Activated naive CD4-positive, alpha-beta T cell treated with anti-CD3 and anti-CD28 coated beads for 36 hours (primary cell): ENCODE results near the gene MPC1. TPM values are rescaled to one million over a fixed set of nuclear protein-coding genes. Genes with fewer than 3 reads are reported as not detected.
"Not testable (repeated sequence)": the region's sequence is repeated elsewhere in the genome, so short reads cannot be mapped to it uniquely, and the experiment has no call there.

Experiments used
- CTCF ChIA-PET: fragments of 350-600 bp; sonication (Branson Sonifier 250); formaldehyde crosslinking; loops from one replicate; lab custom pipeline; 2021; ENCODE audit warnings: antibody characterized with exemption; lab: Charles Lee
- DNase-seq: peaks from one replicate; pipeline ENCODE4 v3.0.0-alpha.2; 2020
- H3K27ac Mint-ChIP-seq: one replicate; pipeline ENCODE4 v1.8.0; 2021; ENCODE audit warnings: mild to moderate bottlenecking, mixed read lengths
- H3K27me3 Mint-ChIP-seq: one replicate; pipeline ENCODE4 v1.8.0; 2021; ENCODE audit warnings: low read depth, mixed read lengths
- H3K36me3 Mint-ChIP-seq: one replicate; pipeline ENCODE4 v1.8.0; 2021; ENCODE audit warnings: low read depth, mixed read lengths
- H3K4me1 Mint-ChIP-seq: one replicate; pipeline ENCODE4 v1.8.0; 2021; ENCODE audit warnings: low read depth, mixed read lengths
- H3K4me3 Mint-ChIP-seq: one replicate; pipeline ENCODE4 v1.8.0; 2021; ENCODE audit warnings: mild to moderate bottlenecking, moderate library complexity, mixed read lengths
- H3K9me3 Mint-ChIP-seq: one replicate; pipeline ENCODE4 v1.8.0; 2021; ENCODE audit warnings: mixed read lengths
- intact Hi-C: fragments of 100-400 bp; cut with micrococcal nuclease; formaldehyde crosslinking; loops from one replicate; pipeline ENCODE4 v1.15.1; 2023
- total RNA-seq, 2 experiments: library from RNA; stranded (reverse); gene quantifications; one replicate each; pipeline ENCODE4 v1.2.3, GENCODE V29; 2021

Gene MPC1
- total RNA-seq, 2 experiments from 2014 or later = 16.6 to 18.7 TPM

DNA sequence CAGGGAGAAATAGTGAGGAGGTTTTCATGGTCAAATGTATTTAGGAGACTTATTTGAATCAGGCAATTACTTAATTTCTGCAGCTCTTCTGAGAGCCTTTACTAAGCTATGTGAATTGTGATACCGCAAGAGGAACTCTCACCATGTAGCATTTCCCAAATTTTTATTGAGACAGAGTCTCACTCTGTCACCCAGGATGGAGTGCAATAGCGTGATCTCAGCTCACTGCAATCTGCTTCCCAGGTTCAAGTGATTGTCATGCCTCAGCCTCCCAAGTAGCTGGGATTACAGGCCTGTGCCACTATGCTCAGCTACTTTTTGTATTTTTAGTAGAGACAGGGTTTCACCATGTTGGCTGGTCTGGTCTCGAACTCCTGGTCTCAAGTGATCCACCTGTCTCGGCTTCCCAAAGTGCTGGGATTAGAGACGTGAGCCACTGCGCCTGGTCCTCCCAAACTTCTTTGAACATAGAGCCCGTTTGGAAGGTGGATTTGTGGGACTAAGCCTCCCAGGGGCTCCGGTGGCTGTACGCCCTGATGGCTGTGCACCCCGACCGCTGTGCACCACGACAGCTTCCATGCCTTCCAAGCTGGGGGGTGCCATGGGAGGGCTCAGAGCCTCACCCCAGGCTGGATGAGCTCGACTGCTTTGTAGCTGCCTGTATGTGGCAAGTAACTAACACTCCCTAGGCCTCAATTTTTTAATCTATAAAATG is 5.7 kb upstream of the MPC1 start:
- CTCF ChIA-PET = interaction anchor here (1.0 to 1.4 kb wide), 3 partner anchors 12 to 75 kb away, joined by 3 to 7 read pairs (median 3); no protein-coding TSS in a partner anchor
- Mint-ChIP-seq H3K27me3 (no peaks in the 10 kb centered on the region), H3K4me1 (peaks cover 2% of the 10 kb centered on the region), H3K36me3 (no peaks in the 10 kb centered on the region), H3K27ac (no peak overlapping the region), H3K4me3 (no peak overlapping the region), H3K9me3 (no peaks in the 10 kb centered on the region)
- intact Hi-C loops = loop anchor here (10.0 kb wide), 1 partner anchor 224 kb away; the partner anchor contains the start of gene TBXT
- no peak for DNase-seq

DNA sequence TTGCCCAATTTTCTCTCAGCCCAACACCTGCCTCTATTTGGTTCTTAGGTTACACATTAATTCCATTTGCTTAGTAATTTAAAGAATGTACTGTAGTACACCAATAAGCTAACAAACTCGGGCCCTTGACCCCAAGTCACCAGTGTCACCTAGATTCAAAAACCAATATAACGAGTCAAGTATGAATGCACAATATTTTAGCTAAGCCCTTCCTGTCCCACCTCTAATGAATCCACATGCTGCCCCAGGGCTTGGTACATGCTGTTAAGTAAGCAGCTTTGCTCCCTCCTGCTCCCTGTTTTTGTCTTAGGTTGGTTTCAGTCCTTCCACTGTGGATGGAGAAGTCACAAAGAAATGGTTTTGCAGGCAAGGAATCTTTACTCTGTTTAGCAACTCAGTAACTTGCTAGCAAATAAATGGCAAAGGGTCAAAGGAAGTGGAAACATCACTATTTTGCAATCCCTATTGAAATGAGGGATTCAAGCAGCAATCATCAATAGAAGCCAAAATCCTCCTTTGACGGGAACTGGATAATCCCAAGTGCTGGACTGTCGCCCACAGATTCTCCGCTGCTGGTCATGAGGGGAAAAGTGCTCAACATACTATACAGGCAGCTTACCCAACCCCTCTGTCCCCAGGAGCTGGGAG is 5.0 kb upstream of the MPC1 start:
- H3K9me3 Mint-ChIP-seq = no peaks in the 10 kb centered on the region
- intact Hi-C loops = loop anchor here (10.0 kb wide), 1 partner anchor 223 kb away; the partner anchor contains the start of gene TBXT

DNA sequence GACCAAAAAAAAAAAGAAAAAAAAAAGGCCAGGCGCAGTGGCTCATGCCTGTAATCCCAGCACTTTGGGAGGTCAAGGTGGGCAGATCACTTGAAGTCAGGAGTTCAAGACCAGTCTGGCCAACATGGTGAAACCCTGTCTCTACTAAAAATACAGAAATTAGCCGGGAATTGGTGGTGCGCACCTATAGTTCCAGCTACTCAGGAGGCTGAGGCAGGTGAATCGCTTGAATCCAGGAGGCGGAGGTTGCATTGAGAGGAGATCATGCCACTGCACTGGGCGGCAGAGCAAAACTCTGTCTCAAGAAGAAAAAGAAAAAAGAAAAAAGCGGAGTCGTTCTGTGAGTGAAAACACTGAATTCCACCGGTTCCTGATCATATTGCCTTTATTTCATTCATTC is 4.4 kb upstream of the MPC1 start:
- intact Hi-C loops = loop anchor here (10.0 kb wide), 1 partner anchor 222 kb away; the partner anchor contains the start of gene TBXT
- H3K27ac Mint-ChIP-seq, H3K9me3 Mint-ChIP-seq, H3K27me3 Mint-ChIP-seq, H3K4me1 Mint-ChIP-seq, H3K36me3 Mint-ChIP-seq, DNase-seq, H3K4me3 Mint-ChIP-seq: not testable (repeated sequence)
- CTCF ChIA-PET = interaction anchor here (1.4 to 2.7 kb wide), 2 partner anchors 14 to 74 kb away, joined by 7 to 9 read pairs; no protein-coding TSS in a partner anchor

More for the DNA sequence above, 5.0 kb upstream of the MPC1 start:
- Mint-ChIP-seq H3K4me3 (no peak overlapping the region), H3K27me3 (no peaks in the 10 kb centered on the region), H3K27ac (no peak overlapping the region), H3K36me3 (no peaks in the 10 kb centered on the region), H3K4me1 (peaks cover 2% of the 10 kb centered on the region)
- DNase-seq = no peak
- CTCF ChIA-PET = interaction anchor here (1.4 to 2.7 kb wide), 2 partner anchors 13 to 75 kb away, joined by 7 to 9 read pairs; no protein-coding TSS in a partner anchor

DNA sequence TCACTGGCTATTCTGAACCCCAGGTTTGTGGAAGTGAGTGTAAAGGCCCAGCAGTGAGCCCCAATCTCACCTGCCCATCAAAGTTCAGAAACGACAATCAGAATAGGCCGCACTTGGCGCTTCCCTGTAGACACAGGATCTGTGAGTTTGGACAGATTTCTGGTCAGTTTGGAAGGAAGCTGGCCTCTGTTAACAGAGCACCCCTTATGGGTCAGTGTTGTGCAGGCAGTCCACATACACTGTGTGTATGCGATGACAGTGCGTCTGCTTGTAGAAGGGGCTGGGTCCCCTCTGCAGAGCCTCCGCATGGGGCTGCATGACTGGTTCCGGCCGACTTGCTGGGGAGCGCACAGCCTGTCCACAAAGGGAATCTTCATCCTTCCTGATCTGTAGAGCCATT is 3.4 kb upstream of the MPC1 start:
- DNase-seq = no peak
- intact Hi-C loops = loop anchor here (10.0 kb wide), 1 partner anchor 221 kb away; the partner anchor contains the start of gene TBXT
- H3K36me3 Mint-ChIP-seq = no peaks in the 10 kb centered on the region
- peaks cover 5% of the 10 kb centered on the region for H3K4me1 Mint-ChIP-seq
- CTCF ChIA-PET = interaction anchor here (1.5 to 2.7 kb wide), 2 partner anchors 15 to 73 kb away, joined by 7 to 9 read pairs; no protein-coding TSS in a partner anchor
- no peaks in the 10 kb centered on the region for H3K27me3 Mint-ChIP-seq
- no peak overlapping the region for H3K27ac Mint-ChIP-seq
- H3K9me3 Mint-ChIP-seq = no peaks in the 10 kb centered on the region
- H3K4me3 Mint-ChIP-seq = no peak overlapping the region

DNA sequence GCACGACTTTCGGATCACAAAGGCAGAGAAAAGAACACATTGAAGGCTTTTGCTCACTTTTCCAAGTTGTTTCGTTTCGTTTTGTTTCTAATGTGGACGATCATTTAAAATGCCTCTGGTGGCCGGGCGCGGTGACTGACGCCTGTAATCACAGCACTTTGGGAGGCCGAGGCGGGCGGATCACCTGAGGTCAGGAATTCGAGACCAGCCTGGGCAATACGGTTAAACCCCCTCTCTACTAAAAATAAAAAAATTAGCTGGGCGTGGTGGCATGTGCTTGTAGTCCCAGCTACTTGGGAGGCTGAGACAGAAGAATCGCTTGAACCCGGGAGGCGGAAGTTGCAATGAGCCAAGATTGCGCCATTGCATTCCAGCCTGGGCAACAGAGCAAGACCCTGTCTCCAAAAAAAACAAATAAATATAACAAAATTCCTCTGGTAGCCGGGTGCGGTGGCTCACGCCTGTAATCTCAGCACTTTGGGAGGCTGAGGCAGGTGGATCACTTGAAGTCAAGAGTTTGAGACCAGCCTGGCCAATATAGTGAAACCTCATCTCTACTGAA is 1.1 kb upstream of the MPC1 start:
- CTCF ChIA-PET = not testable (repeated sequence)
- H3K27ac Mint-ChIP-seq = peak overlapping the region; percentile 28

DNA sequence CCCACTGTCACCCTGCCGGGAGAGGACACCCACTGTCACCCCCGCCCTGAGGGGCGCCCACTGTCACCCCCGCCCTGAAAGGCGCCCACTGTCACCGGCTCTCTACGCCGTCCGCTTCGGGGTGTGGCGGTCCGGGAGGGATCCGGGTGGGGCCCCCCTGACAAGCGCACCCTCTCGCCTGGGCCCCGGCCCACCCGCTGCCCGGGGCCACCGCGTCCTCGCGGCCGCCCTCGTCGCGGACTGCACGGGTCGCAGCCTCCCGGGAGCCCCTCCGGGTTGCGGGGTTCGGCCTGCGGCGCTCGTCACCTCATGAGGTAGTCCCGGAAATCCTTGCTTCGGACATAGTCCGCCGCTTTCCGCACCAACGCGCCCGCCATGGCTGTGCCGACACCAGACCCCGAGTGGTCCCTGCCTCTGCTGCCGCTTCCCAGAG is 224 bp downstream of the MPC1 start:
- peak overlapping the region; percentile 85 for H3K4me3 Mint-ChIP-seq
- no peaks in the 10 kb centered on the region for H3K36me3 Mint-ChIP-seq
- H3K4me1 Mint-ChIP-seq = peaks cover 5% of the 10 kb centered on the region
- H3K27ac Mint-ChIP-seq = peak overlapping the region; percentile 30
- CTCF ChIA-PET = no interaction called here
- H3K9me3 Mint-ChIP-seq = no peaks in the 10 kb centered on the region
- no peaks in the 10 kb centered on the region for H3K27me3 Mint-ChIP-seq
- intact Hi-C loops = loop anchor here (2.0 to 10.0 kb wide), 3 partner anchors 218 to 616 kb away; partner anchors contain the start of genes CEP43, RNASET2 and TBXT
- no peak for DNase-seq

More for the DNA sequence above, 1.1 kb upstream of the MPC1 start:
- intact Hi-C loops = loop anchor here (1.0 to 10.0 kb wide), 8 partner anchors 31 to 615 kb away; partner anchors contain the start of genes CEP43, RNASET2, RPS6KA2 and TBXT
- not testable (repeated sequence) for H3K36me3 Mint-ChIP-seq, H3K9me3 Mint-ChIP-seq, H3K4me1 Mint-ChIP-seq, H3K27me3 Mint-ChIP-seq
- H3K4me3 Mint-ChIP-seq = peak overlapping the region; percentile 74
- DNase-seq = peak; percentile 38

DNA sequence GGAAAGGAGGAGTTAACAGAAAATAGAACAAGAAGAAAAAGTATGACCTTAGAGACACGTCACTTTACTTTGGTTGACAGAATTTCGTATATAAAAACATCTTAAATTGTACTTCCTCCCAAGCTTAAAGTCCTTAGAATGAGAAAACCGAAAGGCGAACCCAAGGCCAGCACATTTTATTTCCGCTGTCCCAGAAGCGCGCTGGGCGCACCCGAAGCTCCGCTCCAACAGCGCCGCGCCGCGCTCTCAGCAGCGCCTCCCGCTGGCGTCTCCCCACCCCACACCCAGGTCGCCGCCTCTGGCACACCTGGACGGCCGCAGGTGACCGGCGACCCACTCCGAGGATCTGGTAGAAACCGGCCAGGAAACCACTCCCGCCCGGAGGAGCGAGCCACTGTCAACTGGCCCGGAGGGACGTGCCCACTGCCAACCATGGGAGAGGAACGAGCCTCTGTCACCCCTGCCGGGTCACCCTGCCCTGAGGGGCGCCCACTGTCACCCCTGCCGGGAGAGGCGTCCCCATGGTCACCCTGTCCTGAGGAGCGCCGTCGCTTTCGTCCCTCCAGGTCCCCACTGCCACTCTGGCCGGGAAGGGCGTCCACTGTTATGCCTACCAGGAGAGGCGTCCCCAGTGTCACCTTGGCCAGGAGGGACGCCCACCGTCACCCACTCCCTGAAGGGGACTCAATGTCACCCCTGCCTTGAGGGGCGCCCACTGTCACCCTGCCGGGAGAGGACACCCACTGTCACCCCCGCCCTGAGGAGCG is 824 bp downstream of the MPC1 start:
- DNase-seq = peak; percentile 80
- H3K36me3 Mint-ChIP-seq = no peaks in the 10 kb centered on the region
- intact Hi-C loops = loop anchor here (1.0 to 10.0 kb wide), 4 partner anchors 69 to 617 kb away; partner anchors contain the start of genes CEP43, RNASET2 and TBXT
- H3K27ac Mint-ChIP-seq = peak overlapping the region; percentile 50
- CTCF ChIA-PET = interaction anchor here (0.7 to 2.4 kb wide), 21 partner anchors 18 to 341 kb away, joined by 3 to 17 read pairs (median 5); partner anchors contain the start of gene PRR18
- H3K4me3 Mint-ChIP-seq = peak overlapping the region; percentile 85
- no peaks in the 10 kb centered on the region for H3K9me3 Mint-ChIP-seq
- H3K4me1 Mint-ChIP-seq = peaks cover 5% of the 10 kb centered on the region
- H3K27me3 Mint-ChIP-seq = no peaks in the 10 kb centered on the region

DNA sequence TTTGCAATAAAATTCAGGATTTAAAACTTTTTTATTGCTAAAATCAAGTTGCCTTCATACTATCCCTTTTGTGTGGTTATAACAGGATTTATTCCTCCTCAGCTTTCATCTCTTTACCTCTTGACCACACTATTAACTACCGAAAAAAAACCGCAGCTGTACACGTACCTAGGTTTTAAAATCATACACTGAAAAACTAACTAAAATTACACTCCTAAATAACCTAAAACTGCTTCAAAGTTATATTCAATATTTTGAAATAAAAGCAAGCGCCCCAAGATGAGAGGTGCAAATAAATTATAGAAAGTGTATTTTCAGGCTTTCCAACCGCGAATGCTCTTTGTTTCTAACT is 1.4 kb downstream of the MPC1 start:
- DNase-seq = no peak
- Mint-ChIP-seq H3K36me3 (no peaks in the 10 kb centered on the region), H3K4me1 (peaks cover 5% of the 10 kb centered on the region), H3K4me3 (peak overlapping the region; percentile 85), H3K9me3 (no peaks in the 10 kb centered on the region), H3K27ac (peak overlapping the region; percentile 50), H3K27me3 (no peaks in the 10 kb centered on the region)
- intact Hi-C loops = loop anchor here (1.0 to 10.0 kb wide), 2 partner anchors 68 to 217 kb away; partner anchors contain the start of gene TBXT
- CTCF ChIA-PET = interaction anchor here (0.7 to 2.4 kb wide), 22 partner anchors 19 to 341 kb away, joined by 3 to 17 read pairs (median 4); partner anchors contain the start of gene PRR18

DNA sequence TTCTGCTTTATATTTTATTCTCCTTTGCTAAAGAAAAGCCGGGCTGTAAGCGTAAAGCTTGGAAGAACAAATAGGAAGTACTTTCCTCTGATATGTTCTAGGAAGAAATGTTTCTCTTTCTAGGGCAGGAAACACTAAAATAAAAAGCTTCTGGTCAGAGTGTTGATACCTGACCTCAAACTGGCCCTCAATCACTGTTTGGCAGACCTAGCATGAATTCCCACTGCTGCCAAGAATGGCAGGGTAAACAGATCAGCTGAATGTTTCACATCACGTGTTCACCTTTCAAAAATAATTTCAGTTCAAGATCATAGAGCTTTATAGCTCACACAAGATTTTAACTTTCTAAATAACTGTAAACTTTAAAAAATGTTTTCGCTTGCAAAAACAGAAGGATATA is 2.9 kb downstream of the MPC1 start:
- intact Hi-C loops = loop anchor here (10.0 kb wide), 1 partner anchor 215 kb away; the partner anchor contains the start of gene TBXT
- no peak overlapping the region for H3K27ac Mint-ChIP-seq
- no peaks in the 10 kb centered on the region for H3K9me3 Mint-ChIP-seq
- no peak overlapping the region for H3K4me3 Mint-ChIP-seq
- H3K27me3 Mint-ChIP-seq = no peaks in the 10 kb centered on the region
- no peaks in the 10 kb centered on the region for H3K36me3 Mint-ChIP-seq
- CTCF ChIA-PET = interaction anchor here (1.9 to 3.0 kb wide), 3 partner anchors 21 to 105 kb away, joined by 8 to 17 read pairs (median 14); no protein-coding TSS in a partner anchor
- DNase-seq = no peak
- peaks cover 5% of the 10 kb centered on the region for H3K4me1 Mint-ChIP-seq

DNA sequence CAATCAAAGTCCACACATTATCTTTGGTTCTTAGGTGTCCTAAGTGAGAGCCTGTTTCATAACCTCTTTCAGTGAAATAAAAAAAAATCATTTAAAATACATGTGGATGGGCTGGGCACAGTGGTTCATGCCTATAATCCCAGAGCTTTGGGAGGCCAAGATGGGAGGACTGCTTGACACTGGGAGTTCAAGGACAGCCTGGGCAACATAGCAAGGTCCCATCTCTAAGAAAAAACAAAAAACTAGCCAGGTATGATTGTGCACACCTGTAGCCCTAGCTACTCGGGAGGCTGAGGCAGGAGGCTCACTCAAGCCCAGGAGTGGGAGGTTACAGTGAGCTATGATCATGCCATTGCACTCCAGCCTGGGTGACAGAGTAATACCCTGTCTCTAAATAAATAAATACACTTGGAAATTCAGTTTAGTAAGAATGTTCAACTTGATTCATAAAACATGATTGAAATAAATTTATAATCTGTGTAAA is 3.6 kb downstream of the MPC1 start:
- H3K9me3 Mint-ChIP-seq = no peaks in the 10 kb centered on the region
- no peaks in the 10 kb centered on the region for H3K36me3 Mint-ChIP-seq
- CTCF ChIA-PET = interaction anchor here (1.8 to 3.0 kb wide), 3 partner anchors 22 to 104 kb away, joined by 8 to 14 read pairs (median 13); no protein-coding TSS in a partner anchor
- peaks cover 3% of the 10 kb centered on the region for H3K4me1 Mint-ChIP-seq
- intact Hi-C loops = no loop called here
- no peak overlapping the region for H3K4me3 Mint-ChIP-seq
- no peak overlapping the region for H3K27ac Mint-ChIP-seq
- H3K27me3 Mint-ChIP-seq = no peaks in the 10 kb centered on the region
- no peak for DNase-seq

DNA sequence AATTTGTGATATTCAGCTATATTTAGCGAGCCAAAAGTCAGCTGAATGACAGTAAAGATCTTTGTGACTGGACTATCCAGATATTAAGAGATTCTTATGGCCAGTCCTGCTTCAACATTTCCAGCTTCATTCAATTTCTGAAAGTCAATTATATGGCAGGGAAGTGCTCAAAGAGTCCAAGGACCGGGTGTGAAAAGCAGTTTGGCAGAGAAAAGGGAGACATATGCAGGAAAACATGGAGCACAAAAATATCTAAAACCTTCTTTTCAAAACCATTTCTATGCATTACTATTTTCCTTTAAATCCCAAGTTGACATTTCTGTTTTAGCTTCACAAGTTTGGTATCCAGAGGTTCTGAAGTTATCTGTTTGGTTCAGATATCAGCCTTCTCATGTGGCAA is 5.0 kb downstream of the MPC1 start:
- H3K27ac Mint-ChIP-seq = no peak overlapping the region
- intact Hi-C loops = no loop called here

More for the DNA sequence above, 5.0 kb downstream of the MPC1 start:
- H3K36me3 Mint-ChIP-seq = no peaks in the 10 kb centered on the region
- H3K9me3 Mint-ChIP-seq = no peaks in the 10 kb centered on the region
- no peak overlapping the region for H3K4me3 Mint-ChIP-seq
- no peak for DNase-seq
- H3K4me1 Mint-ChIP-seq = peaks cover 3% of the 10 kb centered on the region
- CTCF ChIA-PET = interaction anchor here (0.9 to 3.0 kb wide), 4 partner anchors 23 to 68 kb away, joined by 3 to 14 read pairs (median 8); no protein-coding TSS in a partner anchor
- no peaks in the 10 kb centered on the region for H3K27me3 Mint-ChIP-seq
